IMR-90 (cell line): ENCODE measurements around the gene CENPP. TPM values are rescaled to one million over a fixed set of nuclear protein-coding genes. Genes with fewer than 3 reads are reported as not detected.

ENCODE experiments used
- ATAC-seq: fragments of 200-7000 bp; cut with Tn5 transposase; 2 replicates; pipeline ENCODE4 v1.9.1; 2020; ENCODE audit warnings: low read depth, mild to moderate bottlenecking, moderate library complexity
- BruUV-seq: library from RNA; stranded (reverse); fragments of 400-500 nt; replicated peaks from 2 replicates; lab custom pipeline; 2021; lab: Mats Ljungman, UMichigan
- CTCF ChIA-PET: fragments of 300-600 bp; formaldehyde crosslinking; extraction: SDS; loops from one replicate; lab custom pipeline; 2021; ENCODE audit warnings: antibody characterized with exemption; lab: Yijun Ruan, JAX
- POLR2A ChIA-PET: fragments of 300-600 bp; sonication (Branson Sonifier 250); formaldehyde crosslinking; loops from one replicate; lab custom pipeline; 2022; ENCODE audit warnings: antibody characterized with exemption; ENCODE audit not compliant: unreplicated experiment; lab: Charles Lee
- DNase-seq: peaks from one replicate; pipeline ENCODE4 v3.0.0; 2013
- H2AFZ ChIP-seq: replicated peaks from 2 replicates; pipeline ENCODE3; 2013; ENCODE audit warnings: low read length, mild to moderate bottlenecking; ENCODE audit not compliant: poor library complexity
- H2AK5ac ChIP-seq: 2 replicates; pipeline ENCODE4 v1.6.1; 2013; ENCODE audit warnings: low read depth, low read length, inconsistent platforms
- H2AK9ac ChIP-seq: replicated peaks from 2 replicates; pipeline ENCODE3; 2013; ENCODE audit warnings: mild to moderate bottlenecking, low read depth, low read length, moderate library complexity; ENCODE audit not compliant: poor library complexity
- H2BK120ac ChIP-seq: 2 replicates; pipeline ENCODE4 v1.6.1; 2013; ENCODE audit warnings: low read depth, low read length, inconsistent platforms
- H2BK15ac ChIP-seq: 3 replicates; pipeline ENCODE4 v1.6.1; 2013; ENCODE audit warnings: low read depth, low read length, inconsistent platforms
- H2BK20ac ChIP-seq: 2 replicates; pipeline ENCODE4 v1.6.1; 2013; ENCODE audit warnings: low read depth, mild to moderate bottlenecking, inconsistent platforms, low read length, moderate library complexity
- H2BK5ac ChIP-seq: 2 replicates; pipeline ENCODE4 v1.6.1; 2013; ENCODE audit warnings: mild to moderate bottlenecking, low read depth, low read length, inconsistent platforms; ENCODE audit not compliant: poor library complexity, severe bottlenecking
- H3K14ac ChIP-seq: replicated peaks from 2 replicates; pipeline ENCODE4 v1.6.1; 2013; ENCODE audit warnings: low read depth, low read length, inconsistent platforms
- H3K18ac ChIP-seq: 2 replicates; pipeline ENCODE4 v1.6.1; 2013; ENCODE audit warnings: low read depth, low read length, control low read depth
- H3K23ac ChIP-seq: 2 replicates; pipeline ENCODE4 v1.6.1; 2013; ENCODE audit warnings: low read depth, low read length, inconsistent platforms
- H3K27ac ChIP-seq: 2 replicates; pipeline ENCODE4 v1.5.1; 2013; ENCODE audit warnings: mild to moderate bottlenecking, control low read depth, low read length; ENCODE audit not compliant: insufficient read depth
- H3K27me3 ChIP-seq: 2 replicates; pipeline ENCODE4 v1.6.1; 2013; ENCODE audit warnings: low read length; ENCODE audit not compliant: control insufficient read depth, insufficient read depth
- H3K36me3 ChIP-seq: 2 replicates; pipeline ENCODE4 v1.6.1; 2013; ENCODE audit warnings: low read length, mixed read lengths; ENCODE audit not compliant: control insufficient read depth, insufficient read depth
- H3K4ac ChIP-seq: 2 replicates; pipeline ENCODE4 v1.6.1; 2013; ENCODE audit warnings: low read depth, low read length, inconsistent platforms
- H3K4me1 ChIP-seq: 2 replicates; pipeline ENCODE4 v1.6.1; 2013; ENCODE audit warnings: low read length, mixed read lengths; ENCODE audit not compliant: control insufficient read depth, insufficient read depth
- H3K4me2 ChIP-seq: 2 replicates; pipeline ENCODE4 v1.6.1; 2013; ENCODE audit warnings: low read depth, mild to moderate bottlenecking, control low read depth, low read length, moderate library complexity
- H3K4me3 ChIP-seq: 2 replicates; pipeline ENCODE4 v1.5.1; 2013; ENCODE audit warnings: low read depth, mild to moderate bottlenecking, control low read depth, low read length, moderate library complexity; ENCODE audit not compliant: insufficient read depth
- H3K56ac ChIP-seq: 2 replicates; pipeline ENCODE4 v1.6.1; 2013; ENCODE audit warnings: low read length, inconsistent platforms; ENCODE audit not compliant: insufficient read depth; ENCODE audit errors: extremely low read depth
- H3K79me1 ChIP-seq, 2 experiments: 2 replicates each; pipeline ENCODE4 v1.6.1; 2013; ENCODE audit warnings: low read length in 2 of 2, inconsistent platforms in 1 of 2, low read depth in 1 of 2
- H3K9ac ChIP-seq: 2 replicates; pipeline ENCODE4 v1.6.1; 2013; ENCODE audit warnings: low read depth, low read length, control low read depth
- H3K9me1 ChIP-seq: 2 replicates; pipeline ENCODE4 v1.6.1; 2013; ENCODE audit warnings: low read length, inconsistent platforms; ENCODE audit not compliant: insufficient read depth
- H3K9me3 ChIP-seq: 2 replicates; pipeline ENCODE4 v1.6.1; 2013; ENCODE audit warnings: low read length; ENCODE audit not compliant: control insufficient read depth, insufficient read depth
- H4K20me1 ChIP-seq: 2 replicates; pipeline ENCODE4 v1.6.1; 2013; ENCODE audit warnings: low read length, inconsistent platforms; ENCODE audit not compliant: insufficient read depth
- H4K5ac ChIP-seq: 2 replicates; pipeline ENCODE4 v1.6.1; 2013; ENCODE audit warnings: mild to moderate bottlenecking, low read depth, low read length, control low read depth
- H4K8ac ChIP-seq, 2 experiments: 2 replicates each; pipeline ENCODE4 v1.6.1; 2013; ENCODE audit warnings: low read depth in 2 of 2, low read length in 2 of 2, control low read depth in 1 of 2, inconsistent platforms in 1 of 2
- H4K91ac ChIP-seq: 2 replicates; pipeline ENCODE4 v1.6.1; 2013; ENCODE audit warnings: low read depth, low read length, inconsistent platforms; ENCODE audit not compliant: insufficient read depth
- RAD21 ChIP-seq: IDR thresholded peaks from 2 replicates; pipeline ENCODE4 v1.6.1; 2012; ENCODE audit warnings: low read length, improper control_type of control experiment
- WGBS, 2 experiments: methylation state at CpG; one replicate each; pipeline versions ENCODE4 v1.1.5 to v1.1.7; 2013; ENCODE audit warnings: missing lambda C conversion rate in 2 of 2; ENCODE audit not compliant: insufficient read length in 1 of 2; ENCODE audit errors: extremely low coverage in 2 of 2; 5-methylcytosine and 5-hydroxymethylcytosine counted together
- dilution Hi-C: fragments of 300-500 bp; cut with HindIII; formaldehyde crosslinking; loops from one replicate; pipeline ENCODE4 v1.14.3; 2018; ENCODE audit warnings: low sequenced_read_pairs; ENCODE audit not compliant: unreplicated experiment
- in situ Hi-C: fragments of 300-500 bp; cut with MboI; formaldehyde crosslinking; loops from 3 replicates; pipeline ENCODE4 v1.14.3; 2019; ENCODE audit warnings: low sequenced_read_pairs, inconsistent platforms, mixed read lengths
- intact Hi-C: fragments of 100-400 bp; cut with micrococcal nuclease; formaldehyde crosslinking; loops from 2 replicates; pipeline ENCODE4 v1.10.0; 2022
- polyA plus RNA-seq, 3 experiments: library from polyadenylated mRNA; depleted of rRNA; stranded (reverse); fragments of >200 nt; gene quantifications; 2 replicates each; pipeline ENCODE4 v1.2.3, GENCODE V29; 2012; ENCODE audit warnings: low replicate concordance in 1 of 3
- total RNA-seq: library from RNA; depleted of rRNA; stranded (reverse); fragments of >200 nt; gene quantifications from 2 replicates; pipeline ENCODE4 v1.2.3, GENCODE V29; 2012

The CENPP gene
- total and polyA plus RNA-seq, 2 of the 4 experiments (the other 2 are of a cell fraction), result 1.4 to 2.0 TPM

GRCh38 chr9:92299116-92299515, 26.6 kb upstream of the CENPP start:
- peaks cover 2 to 13% of the 10 kb centered on the region in 2 experiments; a peak in 3 of 4 replicates for H3K79me1 ChIP-seq
- no peak overlapping the region for H2BK120ac ChIP-seq
- H3K56ac ChIP-seq, result no peak overlapping the region
- H3K27me3 ChIP-seq, result no peaks in the 10 kb centered on the region
- H2AK5ac ChIP-seq, result no peak overlapping the region
- no peaks in the 10 kb centered on the region for H3K9me3 ChIP-seq
- no peak overlapping the region for H4K5ac ChIP-seq
- no peak overlapping the region for H3K18ac ChIP-seq
- BruUV-seq, result no TSS peak
- H4K91ac ChIP-seq, result no peak overlapping the region
- in situ Hi-C loops (loop anchor here (10.0 kb wide), 1 partner anchor 164 kb away; no protein-coding TSS in a partner anchor), dilution Hi-C loops (no loop called here), intact Hi-C loops (no loop called here)
- no peak overlapping the region for H2AK9ac ChIP-seq
- no peaks in the 10 kb centered on the region for H3K9me1 ChIP-seq
- H4K20me1 ChIP-seq, result no peaks in the 10 kb centered on the region
- ChIA-PET POLR2A (no interaction called here), CTCF (interaction anchor here (1.1 to 1.2 kb wide), 2 partner anchors 12 to 165 kb away, joined by 3 read pairs; no protein-coding TSS in a partner anchor)
- no peak overlapping the region for H2BK5ac ChIP-seq
- H3K4ac ChIP-seq, result no peak overlapping the region
- no peak overlapping the region for H4K8ac ChIP-seq
- H2BK15ac ChIP-seq, result no peak overlapping the region
- H3K27ac ChIP-seq, result no peak overlapping the region
- no CpG with 5 or more reads among the region's 1 CpG for WGBS, 2 experiments
- H3K4me3 ChIP-seq, result no peak overlapping the region
- H2AFZ ChIP-seq, result no peak overlapping the region
- H3K23ac ChIP-seq, result no peak overlapping the region
- ATAC-seq (no peak), DNase-seq (no peak)
- peaks cover 4% of the 10 kb centered on the region for H3K4me1 ChIP-seq
- H3K36me3 ChIP-seq, result peaks cover 21% of the 10 kb centered on the region
- H3K14ac ChIP-seq, result no peak overlapping the region
- no peak overlapping the region for H3K4me2 ChIP-seq
- H2BK20ac ChIP-seq, result no peak overlapping the region
- TF ChIP-seq RAD21, result no peak
- H3K9ac ChIP-seq, result no peak overlapping the region
